ENCODE measurements around the gene TMEM255B. TPM values are rescaled to one million over a fixed set of nuclear protein-coding genes. Genes with fewer than 3 reads are reported as not detected.

The TMEM255B gene
- total and polyA plus RNA-seq, 9 of the 15 experiments (the other 6 are each of a cell fraction or from before 2014, with no cell fraction given), result 0.01 to 0.75 (median 0.23) TPM

DNA sequence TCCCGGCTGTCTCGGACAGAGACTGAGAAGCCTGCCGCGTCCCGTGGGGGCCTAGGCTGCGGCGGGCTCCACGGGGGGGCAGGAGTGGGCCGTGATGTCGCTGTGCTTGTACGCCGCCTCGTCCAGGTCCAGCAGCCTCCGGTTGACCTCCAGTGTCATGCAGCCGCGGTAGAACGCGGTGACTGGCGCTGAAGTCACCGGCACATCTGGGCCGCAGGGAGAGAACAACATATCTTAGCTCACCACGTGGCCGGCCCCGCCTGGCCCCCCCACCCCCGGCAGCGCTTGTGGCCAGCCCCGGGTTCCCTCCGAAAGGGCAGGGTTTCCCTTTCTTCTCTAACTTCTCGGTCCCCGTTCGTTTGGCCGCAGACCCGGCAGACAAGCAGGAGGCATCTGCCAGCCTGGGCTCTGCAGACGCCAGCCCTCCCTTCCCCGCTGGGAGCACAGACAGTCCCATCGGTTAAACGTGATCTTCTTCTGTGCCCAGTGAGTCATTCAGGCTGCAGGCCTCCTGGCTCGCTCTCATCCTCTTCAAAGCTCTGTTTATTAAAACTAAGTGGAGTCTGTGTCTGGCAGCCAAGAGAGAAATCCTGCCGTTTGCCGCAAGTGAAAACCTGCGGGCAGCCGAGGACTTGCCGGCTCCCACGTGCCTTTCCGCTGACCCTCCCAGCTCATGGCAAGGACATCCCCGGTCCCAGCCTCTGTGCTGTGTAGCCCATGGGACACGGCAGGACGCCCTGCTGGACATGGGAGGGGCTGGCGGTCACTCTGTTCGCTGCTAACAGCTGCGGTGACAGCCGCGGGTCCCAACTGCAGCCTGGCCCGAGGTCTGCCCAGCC lies 62.0 kb downstream of the TMEM255B start (continued):
- TF ChIP-seq SETDB1 (IDR thresholded peaks at IDR 0.05; ENCODE audit: low read length) (no peak), HMG20A (CRISPR knock-in tag; conservative IDR thresholded peaks at IDR 0.05) (no peak), RBM14 (IDR thresholded peaks at IDR 0.05; ENCODE audit: borderline replicate concordance, insufficient read depth, low read depth, low read length) (no peak), JUN (IDR thresholded peaks at IDR 0.05; ENCODE audit: borderline replicate concordance, low read depth, low read length) (no peak), JUN (CRISPR knock-in tag; IDR thresholded peaks at IDR 0.05; ENCODE audit: borderline replicate concordance) (no peak), CBFA2T3 (IDR thresholded peaks at IDR 0.05) (peak; percentile 22; the same call in 1 of the 2 replicates)
- TF ChIP-seq, protein P1, sequence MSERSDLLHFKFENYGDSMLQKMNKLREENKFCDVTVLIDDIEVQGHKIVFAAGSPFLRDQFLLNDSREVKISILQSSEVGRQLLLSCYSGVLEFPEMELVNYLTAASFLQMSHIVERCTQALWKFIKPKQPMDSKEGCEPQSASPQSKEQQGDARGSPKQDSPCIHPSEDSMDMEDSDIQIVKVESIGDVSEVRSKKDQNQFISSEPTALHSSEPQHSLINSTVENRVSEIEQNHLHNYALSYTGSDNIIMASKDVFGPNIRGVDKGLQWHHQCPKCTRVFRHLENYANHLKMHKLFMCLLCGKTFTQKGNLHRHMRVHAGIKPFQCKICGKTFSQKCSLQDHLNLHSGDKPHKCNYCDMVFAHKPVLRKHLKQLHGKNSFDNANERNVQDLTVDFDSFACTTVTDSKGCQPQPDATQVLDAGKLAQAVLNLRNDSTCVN (CRISPR knock-in tag; IDR thresholded peaks at IDR 0.05), result no peak
- TF ChIP-seq, protein P2, sequence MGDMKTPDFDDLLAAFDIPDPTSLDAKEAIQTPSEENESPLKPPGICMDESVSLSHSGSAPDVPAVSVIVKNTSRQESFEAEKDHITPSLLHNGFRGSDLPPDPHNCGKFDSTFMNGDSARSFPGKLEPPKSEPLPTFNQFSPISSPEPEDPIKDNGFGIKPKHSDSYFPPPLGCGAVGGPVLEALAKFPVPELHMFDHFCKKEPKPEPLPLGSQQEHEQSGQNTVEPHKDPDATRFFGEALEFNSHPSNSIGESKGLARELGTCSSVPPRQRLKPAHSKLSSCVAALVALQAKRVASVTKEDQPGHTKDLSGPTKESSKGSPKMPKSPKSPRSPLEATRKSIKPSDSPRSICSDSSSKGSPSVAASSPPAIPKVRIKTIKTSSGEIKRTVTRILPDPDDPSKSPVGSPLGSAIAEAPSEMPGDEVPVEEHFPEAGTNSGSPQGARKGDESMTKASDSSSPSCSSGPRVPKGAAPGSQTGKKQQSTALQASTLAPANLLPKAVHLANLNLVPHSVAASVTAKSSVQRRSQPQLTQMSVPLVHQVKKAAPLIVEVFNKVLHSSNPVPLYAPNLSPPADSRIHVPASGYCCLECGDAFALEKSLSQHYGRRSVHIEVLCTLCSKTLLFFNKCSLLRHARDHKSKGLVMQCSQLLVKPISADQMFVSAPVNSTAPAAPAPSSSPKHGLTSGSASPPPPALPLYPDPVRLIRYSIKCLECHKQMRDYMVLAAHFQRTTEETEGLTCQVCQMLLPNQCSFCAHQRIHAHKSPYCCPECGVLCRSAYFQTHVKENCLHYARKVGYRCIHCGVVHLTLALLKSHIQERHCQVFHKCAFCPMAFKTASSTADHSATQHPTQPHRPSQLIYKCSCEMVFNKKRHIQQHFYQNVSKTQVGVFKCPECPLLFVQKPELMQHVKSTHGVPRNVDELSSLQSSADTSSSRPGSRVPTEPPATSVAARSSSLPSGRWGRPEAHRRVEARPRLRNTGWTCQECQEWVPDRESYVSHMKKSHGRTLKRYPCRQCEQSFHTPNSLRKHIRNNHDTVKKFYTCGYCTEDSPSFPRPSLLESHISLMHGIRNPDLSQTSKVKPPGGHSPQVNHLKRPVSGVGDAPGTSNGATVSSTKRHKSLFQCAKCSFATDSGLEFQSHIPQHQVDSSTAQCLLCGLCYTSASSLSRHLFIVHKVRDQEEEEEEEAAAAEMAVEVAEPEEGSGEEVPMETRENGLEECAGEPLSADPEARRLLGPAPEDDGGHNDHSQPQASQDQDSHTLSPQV (IDR thresholded peaks at IDR 0.05), result no peak
- TF ChIP-seq, protein P3, sequence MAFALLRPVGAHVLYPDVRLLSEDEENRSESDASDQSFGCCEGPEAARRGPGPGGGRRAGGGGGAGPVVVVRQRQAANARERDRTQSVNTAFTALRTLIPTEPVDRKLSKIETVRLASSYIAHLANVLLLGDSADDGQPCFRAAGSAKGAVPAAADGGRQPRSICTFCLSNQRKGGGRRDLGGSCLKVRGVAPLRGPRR (CRISPR knock-in tag; IDR thresholded peaks at IDR 0.05), result no peak
- TF ChIP-seq, protein P4, sequence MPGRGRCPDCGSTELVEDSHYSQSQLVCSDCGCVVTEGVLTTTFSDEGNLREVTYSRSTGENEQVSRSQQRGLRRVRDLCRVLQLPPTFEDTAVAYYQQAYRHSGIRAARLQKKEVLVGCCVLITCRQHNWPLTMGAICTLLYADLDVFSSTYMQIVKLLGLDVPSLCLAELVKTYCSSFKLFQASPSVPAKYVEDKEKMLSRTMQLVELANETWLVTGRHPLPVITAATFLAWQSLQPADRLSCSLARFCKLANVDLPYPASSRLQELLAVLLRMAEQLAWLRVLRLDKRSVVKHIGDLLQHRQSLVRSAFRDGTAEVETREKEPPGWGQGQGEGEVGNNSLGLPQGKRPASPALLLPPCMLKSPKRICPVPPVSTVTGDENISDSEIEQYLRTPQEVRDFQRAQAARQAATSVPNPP (IDR thresholded peaks at IDR 0.05; ENCODE audit: borderline replicate concordance, insufficient read depth, insufficient read length), result no peak
- TF ChIP-seq, protein P5, sequence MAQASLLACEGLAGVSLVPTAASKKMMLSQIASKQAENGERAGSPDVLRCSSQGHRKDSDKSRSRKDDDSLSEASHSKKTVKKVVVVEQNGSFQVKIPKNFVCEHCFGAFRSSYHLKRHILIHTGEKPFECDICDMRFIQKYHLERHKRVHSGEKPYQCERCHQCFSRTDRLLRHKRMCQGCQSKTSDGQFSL (CRISPR knock-in tag; IDR thresholded peaks at IDR 0.05), result peak; percentile 76
- TF ChIP-seq, protein P5 (tag; IDR thresholded peaks at IDR 0.05), result no peak
